Stimulated activated CD4-positive, alpha-beta T cell treated with anti-CD3 and anti-CD28 coated beads, Interleukin-1b, Interleukin-23, amount 100 ng/mL, for 48 hours (primary cell): ENCODE data around the gene GPR61.

Source experiments
- DNase-seq: peaks from one replicate; pipeline ENCODE4 v3.0.0-alpha.2; 2020

The GPR61 gene

DNA sequence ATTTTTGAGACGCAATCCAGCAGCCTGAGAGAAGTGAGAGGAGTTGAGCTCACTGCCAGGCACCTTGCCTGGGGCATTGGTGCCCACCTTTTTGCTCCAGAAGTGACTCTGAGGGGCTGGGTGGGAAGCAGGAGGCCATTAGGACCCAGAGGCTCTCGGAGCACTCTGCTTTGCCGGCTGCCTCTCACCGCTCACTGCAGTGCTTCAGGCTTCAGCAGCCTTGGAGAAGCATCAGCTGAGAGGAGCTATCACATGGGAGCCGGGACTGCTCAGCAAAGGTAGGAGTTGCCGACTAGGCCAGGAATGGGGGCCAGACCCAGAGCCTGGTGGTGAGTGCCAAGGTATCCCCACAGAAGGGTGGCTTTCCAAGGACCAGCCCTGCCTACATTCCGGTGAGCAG, at the start of gene GPR61:
TSS of gene GPR61 (plus strand) at position 197 of the 400 bp plus-strand sequence. CDS start 3,151 bp downstream, outside the sequence.
- no peak for DNase-seq

DNA sequence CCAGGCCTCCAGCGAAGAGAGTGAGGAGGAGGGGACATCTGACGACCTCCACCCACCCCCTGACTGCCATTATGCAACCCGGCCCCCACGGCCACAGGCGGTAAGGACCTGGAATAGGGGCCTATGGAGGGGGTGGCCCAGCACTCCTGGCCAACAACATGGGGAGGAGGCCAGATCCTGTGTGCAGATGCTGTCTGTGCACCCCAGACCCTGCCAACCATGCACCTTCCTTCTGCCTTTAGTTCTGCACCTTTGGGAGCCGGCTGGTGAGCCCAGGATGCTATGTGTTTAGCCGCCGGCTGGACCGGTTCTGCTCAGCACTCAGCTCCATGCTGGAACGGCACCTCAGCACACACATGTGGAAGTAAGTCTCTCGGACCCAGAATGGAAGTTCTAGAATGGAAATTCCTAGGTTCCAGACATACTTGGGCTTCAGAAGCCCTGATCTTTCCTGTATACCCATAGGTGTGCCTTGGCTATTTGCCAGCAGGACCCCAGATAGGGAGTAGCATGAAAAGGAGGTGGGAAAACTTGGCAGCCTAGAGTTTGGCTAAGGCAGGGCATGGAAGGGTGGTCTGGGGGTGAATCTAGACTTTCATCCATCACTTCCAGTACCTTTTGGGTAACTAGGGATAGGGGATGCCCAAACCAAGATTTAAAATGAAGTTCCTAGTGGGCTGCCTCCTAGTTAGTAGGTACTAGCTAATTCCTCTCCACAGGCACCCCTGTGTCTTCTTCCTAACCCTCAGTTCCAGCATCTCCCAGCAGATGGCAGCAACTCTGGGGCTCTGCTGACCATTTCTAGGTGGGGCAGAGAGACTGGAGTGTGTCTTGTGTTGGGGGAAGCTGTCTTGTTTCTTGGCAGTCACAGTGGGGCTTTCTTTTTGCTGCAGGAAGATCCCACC, 49.4 kb upstream of the GPR61 start:
- peak; percentile 62 for DNase-seq

DNA sequence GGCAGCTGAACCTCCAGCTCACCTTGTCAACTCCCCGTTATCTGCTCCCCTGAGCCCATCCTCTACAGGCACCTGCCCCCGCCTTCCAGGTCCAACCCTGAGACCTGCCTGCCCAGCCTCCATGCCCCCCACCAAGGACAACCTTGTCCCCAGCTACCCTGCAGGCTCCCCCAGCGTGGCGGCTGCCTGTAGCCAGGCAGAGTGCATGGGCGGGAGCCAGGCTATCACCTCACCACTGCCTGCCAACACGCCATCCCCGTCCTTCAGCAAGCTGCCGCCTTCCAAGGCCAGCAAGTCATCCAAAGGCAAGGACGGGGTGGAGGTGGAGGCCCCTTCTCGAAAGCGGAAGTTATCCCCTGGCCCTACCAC, 48.8 kb upstream of the GPR61 start:
- DNase-seq: no peak

DNA sequence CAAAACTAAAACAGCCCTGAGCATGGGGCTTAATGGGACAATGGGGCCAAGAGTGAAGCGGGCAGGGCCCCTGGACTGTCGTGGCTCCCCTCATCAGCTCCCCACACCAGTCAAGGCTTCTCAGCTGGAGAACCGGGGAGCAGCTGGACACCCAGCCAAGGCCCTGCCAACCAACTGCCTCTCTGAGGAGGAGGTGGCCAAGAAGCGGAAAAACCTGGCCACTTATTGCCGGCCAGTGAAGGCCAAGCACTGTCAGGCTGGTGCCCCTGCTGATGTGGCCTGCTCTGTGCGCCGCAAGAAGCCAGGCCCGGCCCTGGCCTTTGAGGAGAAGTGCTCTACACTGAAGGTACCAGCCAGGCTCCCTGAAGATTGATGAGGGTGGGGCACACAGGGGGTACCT, 48.3 kb upstream of the GPR61 start:
- DNase-seq: no peak

GRCh38 chr1:109492779-109493178, 46.9 kb upstream of the GPR61 start:
- no peak for DNase-seq

DNA sequence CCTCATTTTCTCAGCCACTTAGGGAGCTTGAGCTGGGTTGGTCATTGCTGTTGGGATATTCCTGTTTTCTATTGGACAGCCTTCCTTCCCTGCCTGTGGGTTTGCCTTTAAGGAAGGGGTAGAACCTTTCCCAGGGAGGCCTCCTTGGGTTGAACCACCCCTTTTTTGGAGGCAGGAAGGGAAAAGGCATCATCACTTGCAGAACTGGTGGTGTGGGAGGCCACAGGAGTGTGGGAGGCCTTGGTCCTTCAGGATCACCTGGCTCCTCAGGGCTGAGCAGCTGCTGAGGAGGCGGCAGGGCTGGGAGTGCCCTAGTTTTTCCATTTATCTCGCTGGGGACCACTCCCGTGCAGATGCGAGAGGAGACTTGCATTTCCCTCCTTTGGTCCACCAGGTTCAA, 46.4 kb upstream of the GPR61 start:
- no peak for DNase-seq

GRCh38 chr1:109493805-109494539, 45.7 kb upstream of the GPR61 start, which contains the start of gene CYB561D1:
CYB561D1 (plus strand) TSS chr1:109494094; CDS start chr1:109494140, 46 bp downstream.
- DNase-seq: peak; percentile 86

DNA sequence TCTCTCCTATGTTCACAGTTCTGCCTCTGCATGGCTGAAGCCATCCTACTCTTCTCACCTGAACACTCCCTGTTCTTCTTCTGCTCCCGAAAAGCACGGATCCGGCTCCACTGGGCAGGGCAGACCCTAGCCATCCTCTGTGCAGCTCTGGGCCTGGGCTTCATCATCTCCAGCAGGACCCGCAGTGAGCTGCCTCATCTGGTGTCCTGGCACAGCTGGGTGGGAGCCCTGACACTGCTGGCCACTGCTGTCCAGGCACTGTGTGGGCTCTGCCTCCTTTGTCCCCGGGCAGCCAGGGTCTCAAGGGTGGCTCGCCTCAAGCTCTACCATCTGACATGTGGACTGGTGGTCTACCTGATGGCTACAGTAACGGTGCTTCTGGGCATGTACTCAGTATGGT, 43.9 kb upstream of the GPR61 start:
- DNase-seq: no peak

- DNase-seq: no peak
These were observed 42.1 kb upstream of the GPR61 start for GRCh38 chr1:109497449-109498160.

DNA sequence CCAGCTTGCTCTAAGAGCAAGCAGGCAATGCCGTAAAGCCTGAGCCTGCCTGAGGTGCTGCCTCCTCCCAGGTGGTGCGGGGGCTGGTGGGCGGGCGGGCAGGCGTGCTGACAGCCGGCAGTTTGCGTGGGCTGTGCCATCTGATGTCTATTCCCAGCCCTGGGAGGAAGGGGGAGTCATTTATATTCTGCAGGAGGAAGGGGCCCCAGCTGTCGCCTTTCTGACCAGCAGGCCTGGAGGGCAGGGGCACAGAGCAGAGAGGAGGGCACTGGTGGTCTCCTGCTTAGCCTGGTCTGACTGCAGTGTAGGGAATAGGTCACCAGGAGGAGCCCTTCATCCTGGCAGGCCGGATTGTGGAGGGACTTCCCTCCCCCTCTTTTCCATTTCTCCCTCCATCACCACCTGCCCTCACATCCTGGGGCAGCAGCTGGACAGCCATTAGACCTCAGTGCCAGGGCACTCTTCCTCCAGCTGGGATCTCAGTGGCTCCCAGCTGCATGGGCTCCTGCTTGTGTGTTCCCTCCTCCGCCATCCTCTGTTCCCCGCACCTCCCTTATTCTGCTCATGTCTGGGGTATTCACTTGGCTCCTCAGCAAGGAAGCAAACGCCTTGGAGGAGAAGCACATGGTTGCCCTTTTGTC, 41.4 kb upstream of the GPR61 start:
- no peak for DNase-seq

- DNase-seq: no peak
These were observed 40.6 kb upstream of the GPR61 start for GRCh38 chr1:109499081-109499480.

GRCh38 chr1:109499661-109500536, 39.8 kb upstream of the GPR61 start:
- DNase-seq: peak; percentile 61

GRCh38 chr1:109500941-109501381, 38.7 kb upstream of the GPR61 start:
- DNase-seq: no peak

DNA sequence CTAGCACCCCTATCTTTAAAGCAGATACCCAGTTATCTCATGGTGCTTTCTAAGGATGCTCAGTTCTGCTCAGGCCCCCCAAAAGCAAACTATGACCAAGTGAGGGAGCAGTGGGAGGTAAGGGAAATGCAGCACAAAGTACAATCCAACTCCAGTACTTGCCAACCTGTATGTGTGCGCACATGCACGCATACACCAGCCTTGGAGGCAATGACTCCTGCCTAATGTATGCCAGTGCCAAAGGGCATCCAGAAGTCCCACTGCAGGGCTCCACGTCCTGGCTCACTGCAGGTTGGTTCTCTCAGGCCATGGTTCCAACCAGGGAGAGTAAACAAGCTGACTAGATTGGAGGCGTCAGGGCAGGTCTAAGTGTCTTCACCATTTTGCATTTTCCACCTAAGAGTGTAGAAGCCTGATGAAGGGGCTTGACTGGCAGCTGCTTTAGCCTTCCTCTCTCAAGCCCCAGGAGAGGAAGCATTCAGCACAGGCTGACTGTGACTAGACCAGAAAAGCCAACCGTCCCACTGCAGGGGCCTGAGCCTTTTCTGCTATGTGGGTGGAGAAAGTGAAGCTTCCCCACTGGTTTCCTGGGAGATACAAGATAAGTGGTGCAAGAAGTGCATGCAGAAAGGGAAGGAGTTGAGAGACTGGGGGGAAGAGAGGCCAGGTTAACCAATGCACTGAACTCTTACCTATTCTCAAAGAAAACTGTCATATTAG, 37.9 kb upstream of the GPR61 start:
- no peak for DNase-seq

GRCh38 chr1:109502364-109502851, 37.3 kb upstream of the GPR61 start:
- no peak for DNase-seq

DNA sequence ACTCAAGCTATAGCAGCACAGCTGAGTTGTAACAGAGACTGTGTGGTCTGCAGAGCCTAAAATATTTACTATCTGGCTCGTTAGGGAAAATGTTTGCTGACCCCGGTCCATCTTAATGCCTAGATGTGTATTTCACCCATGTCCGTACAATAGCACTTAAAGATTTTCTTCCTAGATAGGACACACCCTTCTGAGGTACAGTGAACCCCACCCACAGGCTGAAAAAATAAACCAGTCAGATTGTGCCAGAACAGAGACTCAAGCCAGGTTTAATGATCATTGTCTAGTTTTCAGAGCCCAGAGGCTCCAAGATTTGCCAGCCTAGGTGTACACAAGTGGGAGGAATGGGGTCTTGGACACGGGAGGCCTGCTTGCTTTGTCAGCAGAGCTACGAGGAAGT, 35.7 kb upstream of the GPR61 start:
- DNase-seq: no peak

DNA sequence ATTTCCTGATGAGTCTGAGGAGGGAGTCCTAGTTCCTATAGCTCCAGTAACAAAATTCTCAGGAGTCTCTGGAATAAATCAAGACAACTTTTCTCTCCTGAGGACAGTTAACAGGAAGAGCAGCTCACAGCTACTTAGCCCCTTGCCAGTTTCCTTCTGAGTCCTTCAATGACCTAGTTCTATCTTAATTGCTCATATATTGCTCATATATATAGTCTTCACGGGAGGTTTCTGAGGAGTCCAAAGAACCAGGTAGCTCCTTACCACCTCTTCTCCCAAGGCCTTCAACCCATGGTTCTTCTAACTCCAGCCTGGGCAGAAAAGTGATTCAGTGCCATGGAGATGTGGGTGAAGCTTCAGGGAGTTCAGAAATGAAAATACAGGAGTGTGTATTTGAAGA, 34.7 kb upstream of the GPR61 start:
- DNase-seq: no peak

DNA sequence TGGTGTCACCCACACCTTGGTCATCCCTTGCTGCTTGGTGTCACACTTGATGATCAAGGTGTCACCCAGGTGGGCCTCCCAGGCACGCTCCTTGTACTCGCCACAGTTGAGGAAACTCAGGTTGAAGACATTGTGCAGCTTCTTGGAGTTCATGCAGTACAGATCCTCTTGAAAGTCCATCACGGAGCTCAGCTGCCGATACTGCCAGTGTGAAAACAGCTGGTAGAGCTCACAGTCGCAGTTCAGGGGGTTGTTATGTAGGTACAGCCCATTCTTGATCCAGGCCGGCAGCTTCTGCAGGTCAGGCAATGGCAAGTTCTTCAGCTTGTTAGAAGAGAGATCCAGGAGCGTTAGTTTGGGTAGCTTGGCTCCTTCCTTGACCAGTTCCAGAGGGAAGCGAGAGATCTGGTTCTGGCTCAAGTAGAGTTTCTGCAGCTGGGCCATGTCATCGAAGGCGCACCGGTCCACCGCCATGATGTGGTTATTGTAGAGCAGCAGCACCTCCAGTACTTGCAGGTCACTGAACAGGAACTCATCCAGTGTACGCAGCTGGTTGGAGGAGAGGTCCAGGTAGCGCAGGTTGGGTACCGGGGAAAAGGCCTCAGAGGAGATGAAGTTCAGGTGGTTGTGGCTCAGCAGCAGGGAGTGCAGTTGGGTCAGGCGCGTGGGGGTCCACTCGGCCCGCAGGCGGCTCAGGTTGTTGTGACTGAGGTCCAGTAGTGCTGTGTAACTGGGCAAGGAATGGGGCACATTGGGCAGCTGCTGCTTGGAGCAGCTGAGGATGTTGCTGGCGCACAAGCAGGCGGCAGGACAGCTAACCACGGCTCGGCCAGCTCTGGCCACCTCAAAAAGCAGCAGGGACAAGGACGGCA, 31.4 kb upstream of the GPR61 start:
- DNase-seq: no peak

DNA sequence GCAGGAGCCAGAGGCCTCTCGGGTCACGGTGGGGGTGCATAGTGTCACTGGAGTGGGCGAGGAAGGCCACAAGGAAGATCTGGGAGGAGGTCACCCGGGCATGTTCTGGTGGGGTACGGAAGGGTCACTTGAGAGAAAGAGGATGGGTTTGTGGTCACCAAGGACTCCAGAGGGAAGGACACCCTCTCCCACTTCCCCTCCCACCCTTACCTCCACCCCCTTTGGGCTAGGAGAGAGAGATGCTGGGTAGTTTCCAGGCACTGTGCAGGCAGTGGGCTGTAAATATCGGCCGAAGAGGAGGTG, 30.8 kb upstream of the GPR61 start:
- no peak for DNase-seq
